ENCODE data around the gene UBE3A.
"Not testable (repeated sequence)": the region's sequence is repeated elsewhere in the genome, so short reads cannot be mapped to it uniquely, and the experiment has no call there.

The UBE3A gene

GRCh38 chr15:25438601-25439368 lies at the start of gene UBE3A:
TSS of gene UBE3A (minus strand) at chr15:25439024. CDS start at chr15:25409107, 29,917 bp downstream.
- peak; percentile 31 to 96 (median 86) for DNase-seq

GRCh38 chr15:25487226-25487884 lies 48.5 kb upstream of the UBE3A start:
- DNase-seq = no peak

GRCh38 chr15:25486051-25486450 lies 47.2 kb upstream of the UBE3A start:
- no peak for DNase-seq

- peak in 17 of 51 donors; percentile 5 to 73 (median 16) for DNase-seq
These were observed 42.5 kb upstream of the UBE3A start for GRCh38 chr15:25481208-25481859.

- no peak for DNase-seq
These were observed 39.5 kb upstream of the UBE3A start for GRCh38 chr15:25478313-25478712.

GRCh38 chr15:25477816-25478215 lies 39.0 kb upstream of the UBE3A start:
- no peak for DNase-seq

GRCh38 chr15:25474251-25474650 lies 35.4 kb upstream of the UBE3A start:
- DNase-seq = no peak

- no peak for DNase-seq
These were observed 31.4 kb upstream of the UBE3A start for GRCh38 chr15:25470230-25470629.

GRCh38 chr15:25469377-25469776 lies 30.6 kb upstream of the UBE3A start:
- no peak for DNase-seq

GRCh38 chr15:25468611-25469010 lies 29.8 kb upstream of the UBE3A start:
- no peak for DNase-seq

- DNase-seq = peak in 1 of 51 donors; percentile 11
These were observed 27.0 kb upstream of the UBE3A start for GRCh38 chr15:25465835-25466234.

- DNase-seq = no peak
These were observed 26.0 kb upstream of the UBE3A start for GRCh38 chr15:25464784-25465183.

- no peak for DNase-seq
These were observed 25.6 kb upstream of the UBE3A start for GRCh38 chr15:25464383-25464782.

GRCh38 chr15:25456196-25456595 lies 17.4 kb upstream of the UBE3A start:
- no peak for DNase-seq

GRCh38 chr15:25455226-25455625 lies 16.4 kb upstream of the UBE3A start:
- DNase-seq = no peak

GRCh38 chr15:25454771-25455170 lies 15.9 kb upstream of the UBE3A start:
- DNase-seq = no peak

GRCh38 chr15:25453246-25453645 lies 14.4 kb upstream of the UBE3A start:
- not testable (repeated sequence) for DNase-seq

GRCh38 chr15:25451501-25451900 lies 12.7 kb upstream of the UBE3A start:
- DNase-seq = no peak

GRCh38 chr15:25450163-25450562 lies 11.3 kb upstream of the UBE3A start:
- no peak for DNase-seq

GRCh38 chr15:25446076-25446475 lies 7.3 kb upstream of the UBE3A start:
- DNase-seq = no peak

- no peak for DNase-seq
These were observed 6.6 kb upstream of the UBE3A start for GRCh38 chr15:25445412-25445811.

GRCh38 chr15:25441111-25441510 lies 2.3 kb upstream of the UBE3A start:
- no peak for DNase-seq

All from hypothalamus (tissue), 51 donors.